ENCODE data around the gene KCNC4.

DNA sequence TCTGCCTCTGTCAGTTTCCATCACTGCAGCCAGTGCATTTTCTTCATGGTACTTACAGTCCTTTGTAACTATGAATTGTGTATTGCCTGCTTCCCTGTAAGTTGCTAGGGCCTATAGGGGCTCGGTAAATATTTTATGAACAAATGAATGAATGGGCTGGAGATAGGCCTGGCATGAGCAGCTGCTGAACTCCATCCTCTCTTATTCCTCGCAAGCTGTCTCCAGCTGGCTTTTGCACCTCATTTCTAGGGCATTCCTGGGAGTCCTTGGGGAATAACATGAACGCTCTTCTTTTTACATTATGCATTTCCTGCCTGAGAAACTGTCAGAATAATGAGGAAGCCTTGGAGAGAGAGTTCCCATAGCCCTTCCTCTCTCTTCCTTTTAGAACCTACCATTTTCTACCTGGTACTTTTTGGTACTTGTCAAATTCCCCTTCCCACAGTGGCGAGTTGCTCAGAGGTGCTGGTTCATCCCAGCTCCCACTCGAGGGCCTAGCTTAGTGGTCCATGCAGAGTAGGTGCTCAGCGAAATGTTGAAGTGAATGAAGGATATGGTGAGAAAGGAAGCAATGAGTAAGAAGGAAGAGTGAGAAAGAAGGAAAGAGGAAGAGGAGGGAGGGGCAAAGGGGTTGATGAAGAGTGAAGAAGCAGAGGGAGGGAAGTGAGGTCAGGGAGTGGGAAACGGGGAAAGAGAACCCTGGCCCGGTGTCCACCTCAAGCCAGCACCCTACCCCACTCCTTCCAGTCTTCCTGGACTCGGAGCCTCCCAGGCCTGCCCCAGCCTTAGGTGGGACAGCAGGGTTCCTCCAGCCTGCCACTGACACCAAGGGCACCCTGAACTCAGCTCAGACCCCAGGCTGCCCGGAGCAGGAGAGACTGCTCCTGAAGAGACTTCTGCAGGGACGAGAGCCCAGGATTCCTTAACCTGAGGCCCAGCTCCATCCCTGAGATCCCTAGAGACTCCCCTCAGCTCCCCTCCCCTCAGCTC, 29.6 kb downstream of the KCNC4 start:
- TF ChIP-seq, protein P1, sequence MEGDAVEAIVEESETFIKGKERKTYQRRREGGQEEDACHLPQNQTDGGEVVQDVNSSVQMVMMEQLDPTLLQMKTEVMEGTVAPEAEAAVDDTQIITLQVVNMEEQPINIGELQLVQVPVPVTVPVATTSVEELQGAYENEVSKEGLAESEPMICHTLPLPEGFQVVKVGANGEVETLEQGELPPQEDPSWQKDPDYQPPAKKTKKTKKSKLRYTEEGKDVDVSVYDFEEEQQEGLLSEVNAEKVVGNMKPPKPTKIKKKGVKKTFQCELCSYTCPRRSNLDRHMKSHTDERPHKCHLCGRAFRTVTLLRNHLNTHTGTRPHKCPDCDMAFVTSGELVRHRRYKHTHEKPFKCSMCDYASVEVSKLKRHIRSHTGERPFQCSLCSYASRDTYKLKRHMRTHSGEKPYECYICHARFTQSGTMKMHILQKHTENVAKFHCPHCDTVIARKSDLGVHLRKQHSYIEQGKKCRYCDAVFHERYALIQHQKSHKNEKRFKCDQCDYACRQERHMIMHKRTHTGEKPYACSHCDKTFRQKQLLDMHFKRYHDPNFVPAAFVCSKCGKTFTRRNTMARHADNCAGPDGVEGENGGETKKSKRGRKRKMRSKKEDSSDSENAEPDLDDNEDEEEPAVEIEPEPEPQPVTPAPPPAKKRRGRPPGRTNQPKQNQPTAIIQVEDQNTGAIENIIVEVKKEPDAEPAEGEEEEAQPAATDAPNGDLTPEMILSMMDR (IDR thresholded peaks at IDR 0.05; ENCODE audit: insufficient read depth, low read length): no peak
- TF ChIP-seq GABPA (IDR thresholded peaks at IDR 0.05; ENCODE audit: low read depth) (no peak), POLR2AphosphoS5 (IDR thresholded peaks at IDR 0.05; ENCODE audit: low read depth) (no peak)
